GM08714 (cell line): ENCODE data around the gene CCDC69.
A peak's percentile ranks its signal among the peaks of the same experiment; 100 is the strongest.

Experiments used
- H3K4me3 ChIP-seq: fragments of 200-500 bp; sonication (Bioruptor generic); 2 replicates; pipeline ENCODE4 v1.5.1; 2014; ENCODE audit warnings: mild to moderate bottlenecking, low read length, inconsistent platforms
- ZNF274 ChIP-seq: IDR thresholded peaks from 2 replicates; pipeline ENCODE4 v1.6.1; 2012; ENCODE audit warnings: mild to moderate bottlenecking, low read depth, low read length

CCDC69 gene

GRCh38 chr5:151221574-151221973, 2.3 kb downstream of the CCDC69 start:
- no peak for TF ChIP-seq ZNF274
- peak overlapping the region; percentile 79; the same call in 1 of the 2 replicates for H3K4me3 ChIP-seq

- H3K4me3 ChIP-seq, result no peak overlapping the region
- TF ChIP-seq ZNF274, result no peak
Observed at GRCh38 chr5:151219789-151220188, 4.1 kb downstream of the CCDC69 start.

- no peak for TF ChIP-seq ZNF274
- no peak overlapping the region for H3K4me3 ChIP-seq
Observed at GRCh38 chr5:151219138-151219537, 4.8 kb downstream of the CCDC69 start.

- H3K4me3 ChIP-seq, result no peak overlapping the region
- TF ChIP-seq ZNF274, result no peak
Observed at GRCh38 chr5:151218177-151218576, 5.7 kb downstream of the CCDC69 start.

GRCh38 chr5:151216781-151217180, 7.1 kb downstream of the CCDC69 start:
- TF ChIP-seq ZNF274, result no peak
- no peak overlapping the region for H3K4me3 ChIP-seq

- TF ChIP-seq ZNF274, result no peak
- H3K4me3 ChIP-seq, result peak overlapping the region; percentile 40; the same call in 1 of the 2 replicates
Observed at GRCh38 chr5:151215546-151215880, 8.4 kb downstream of the CCDC69 start.

- TF ChIP-seq ZNF274, result no peak
- H3K4me3 ChIP-seq, result peak overlapping the region; percentile 40; the same call in 1 of the 2 replicates
Observed at GRCh38 chr5:151214614-151215545, 9.0 kb downstream of the CCDC69 start.

- peak overlapping the region; percentile 62; the same call in 1 of the 2 replicates for H3K4me3 ChIP-seq
- TF ChIP-seq ZNF274, result no peak
Observed at GRCh38 chr5:151213803-151214613, 9.9 kb downstream of the CCDC69 start.

GRCh38 chr5:151212406-151212798, 11.5 kb downstream of the CCDC69 start:
- peak overlapping the region; percentile 62; the same call in 1 of the 2 replicates for H3K4me3 ChIP-seq
- TF ChIP-seq ZNF274, result no peak

- H3K4me3 ChIP-seq, result no peak overlapping the region
- TF ChIP-seq ZNF274, result no peak
Observed at GRCh38 chr5:151208481-151208914, 15.4 kb downstream of the CCDC69 start.

GRCh38 chr5:151205411-151205810, 18.5 kb downstream of the CCDC69 start:
- no peak for TF ChIP-seq ZNF274
- H3K4me3 ChIP-seq, result no peak overlapping the region

- no peak overlapping the region for H3K4me3 ChIP-seq
- TF ChIP-seq ZNF274, result no peak
Observed at GRCh38 chr5:151204051-151204450, 19.8 kb downstream of the CCDC69 start.

GRCh38 chr5:151202381-151203139, 21.3 kb downstream of the CCDC69 start:
- no peak overlapping the region for H3K4me3 ChIP-seq
- no peak for TF ChIP-seq ZNF274
